Loucy (cell line): ENCODE data around the gene MAP7D3.

ENCODE experiments used
- H2AFZ ChIP-seq: fragments of 200-600 bp; sonication (generic); 2 replicates; pipeline ENCODE4 v1.6.0; 2016; ENCODE audit warnings: antibody characterized with exemption, mild to moderate bottlenecking, low read length, moderate library complexity
- H3F3A ChIP-seq: fragments of 200-600 bp; 2 replicates; pipeline ENCODE4 v1.6.0; 2016; ENCODE audit warnings: antibody characterized with exemption, low read depth, mild to moderate bottlenecking
- H3K27me3 ChIP-seq: fragments of 200-600 bp; sonication (generic); 2 replicates; pipeline ENCODE4 v1.6.1; 2014; ENCODE audit warnings: low read length, mild to moderate bottlenecking; ENCODE audit not compliant: insufficient read depth, poor library complexity, severe bottlenecking
- H3K36me3 ChIP-seq: fragments of 200-600 bp; sonication (generic); 2 replicates; pipeline ENCODE4 v1.6.1; 2016; ENCODE audit warnings: low read length; ENCODE audit not compliant: insufficient read depth
- H3K4me1 ChIP-seq: fragments of 200-600 bp; sonication (generic); 2 replicates; pipeline ENCODE4 v1.5.1; 2014; ENCODE audit warnings: low read length, mild to moderate bottlenecking; ENCODE audit not compliant: insufficient read depth, poor library complexity, severe bottlenecking
- H3K4me2 ChIP-seq: fragments of 200-600 bp; sonication (generic); 2 replicates; pipeline ENCODE4 v1.6.0; 2014; ENCODE audit warnings: antibody characterized with exemption, low read length, low read depth, mild to moderate bottlenecking; ENCODE audit not compliant: poor library complexity, severe bottlenecking
- H3K4me3 ChIP-seq: fragments of 200-600 bp; sonication (generic); 2 replicates; pipeline ENCODE4 v1.5.1; 2014; ENCODE audit warnings: low read length, mild to moderate bottlenecking, mixed read lengths; ENCODE audit not compliant: poor library complexity, severe bottlenecking
- H3K79me2 ChIP-seq: fragments of 200-600 bp; sonication (generic); 2 replicates; pipeline ENCODE4 v1.6.1; 2014; ENCODE audit warnings: low read length; ENCODE audit not compliant: insufficient read depth
- H3K9ac ChIP-seq: fragments of 200-600 bp; sonication (generic); 2 replicates; pipeline ENCODE4 v1.6.0; 2014; ENCODE audit warnings: mild to moderate bottlenecking, low read depth, low read length, moderate library complexity; ENCODE audit not compliant: poor library complexity, severe bottlenecking
- H3K9me2 ChIP-seq: fragments of 200-600 bp; sonication (generic); replicated peaks from 2 replicates; pipeline ENCODE4 v1.6.1; 2016; ENCODE audit warnings: low read depth, low read length, mixed read lengths
- H3K9me3 ChIP-seq: fragments of 200-600 bp; sonication (generic); 2 replicates; pipeline ENCODE4 v1.6.1; 2014; ENCODE audit warnings: mild to moderate bottlenecking, antibody characterized with exemption, low read length, low read depth; ENCODE audit not compliant: insufficient read depth
- H4K20me1 ChIP-seq: fragments of 200-600 bp; sonication (generic); 2 replicates; pipeline ENCODE4 v1.6.0; 2014; ENCODE audit warnings: antibody characterized with exemption, low read length, mild to moderate bottlenecking; ENCODE audit not compliant: insufficient read depth, poor library complexity, severe bottlenecking
- EZH2phosphoT487 ChIP-seq: fragments of 200-600 bp; IDR thresholded peaks from 2 replicates; pipeline ENCODE4 v1.6.1; 2018; ENCODE audit warnings: antibody characterized with exemption, mild to moderate bottlenecking, moderate library complexity, borderline replicate concordance
- TF ChIP-seq, protein P1 (sequence below): fragments of 200-600 bp; sonication (generic); conservative IDR thresholded peaks from 2 replicates; pipeline ENCODE4 v1.5.1; 2014; ENCODE audit warnings: mild to moderate bottlenecking, antibody characterized with exemption, low read length

The MAP7D3 gene

DNA sequence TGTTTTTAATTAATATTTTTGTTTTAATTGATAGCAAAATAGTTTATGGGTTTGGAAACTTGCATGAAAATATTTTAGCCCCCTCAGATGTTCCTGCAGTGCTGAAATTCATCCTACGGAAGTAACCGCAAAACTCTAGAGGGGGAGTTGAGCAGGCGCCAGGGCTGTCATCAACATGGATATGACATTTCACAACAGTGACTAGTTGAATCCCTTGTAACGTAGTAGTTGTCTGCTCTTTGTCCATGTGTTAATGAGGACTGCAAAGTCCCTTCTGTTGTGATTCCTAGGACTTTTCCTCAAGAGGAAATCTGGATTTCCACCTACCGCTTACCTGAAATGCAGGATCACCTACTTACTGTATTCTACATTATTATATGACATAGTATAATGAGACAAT is 40.4 kb downstream of the MAP7D3 start:
- no peaks in the 10 kb centered on the region for H3K4me1 ChIP-seq
- H3K79me2 ChIP-seq, result no peaks in the 10 kb centered on the region
- H3F3A ChIP-seq, result no peaks in the 10 kb centered on the region
- no peaks in the 10 kb centered on the region for H4K20me1 ChIP-seq
- no peaks in the 10 kb centered on the region for H3K9me2 ChIP-seq
- no peak overlapping the region for H3K4me2 ChIP-seq
- H2AFZ ChIP-seq, result no peak overlapping the region
- no peak overlapping the region for H3K9ac ChIP-seq
- H3K36me3 ChIP-seq, result peaks cover 4% of the 10 kb centered on the region; the same call in 1 of the 2 replicates
- H3K27me3 ChIP-seq, result no peaks in the 10 kb centered on the region
- H3K9me3 ChIP-seq, result no peaks in the 10 kb centered on the region
- TF ChIP-seq EZH2phosphoT487, result no peak
- TF ChIP-seq, protein P1, sequence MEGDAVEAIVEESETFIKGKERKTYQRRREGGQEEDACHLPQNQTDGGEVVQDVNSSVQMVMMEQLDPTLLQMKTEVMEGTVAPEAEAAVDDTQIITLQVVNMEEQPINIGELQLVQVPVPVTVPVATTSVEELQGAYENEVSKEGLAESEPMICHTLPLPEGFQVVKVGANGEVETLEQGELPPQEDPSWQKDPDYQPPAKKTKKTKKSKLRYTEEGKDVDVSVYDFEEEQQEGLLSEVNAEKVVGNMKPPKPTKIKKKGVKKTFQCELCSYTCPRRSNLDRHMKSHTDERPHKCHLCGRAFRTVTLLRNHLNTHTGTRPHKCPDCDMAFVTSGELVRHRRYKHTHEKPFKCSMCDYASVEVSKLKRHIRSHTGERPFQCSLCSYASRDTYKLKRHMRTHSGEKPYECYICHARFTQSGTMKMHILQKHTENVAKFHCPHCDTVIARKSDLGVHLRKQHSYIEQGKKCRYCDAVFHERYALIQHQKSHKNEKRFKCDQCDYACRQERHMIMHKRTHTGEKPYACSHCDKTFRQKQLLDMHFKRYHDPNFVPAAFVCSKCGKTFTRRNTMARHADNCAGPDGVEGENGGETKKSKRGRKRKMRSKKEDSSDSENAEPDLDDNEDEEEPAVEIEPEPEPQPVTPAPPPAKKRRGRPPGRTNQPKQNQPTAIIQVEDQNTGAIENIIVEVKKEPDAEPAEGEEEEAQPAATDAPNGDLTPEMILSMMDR, result no peak
- H3K4me3 ChIP-seq, result no peak overlapping the region

DNA sequence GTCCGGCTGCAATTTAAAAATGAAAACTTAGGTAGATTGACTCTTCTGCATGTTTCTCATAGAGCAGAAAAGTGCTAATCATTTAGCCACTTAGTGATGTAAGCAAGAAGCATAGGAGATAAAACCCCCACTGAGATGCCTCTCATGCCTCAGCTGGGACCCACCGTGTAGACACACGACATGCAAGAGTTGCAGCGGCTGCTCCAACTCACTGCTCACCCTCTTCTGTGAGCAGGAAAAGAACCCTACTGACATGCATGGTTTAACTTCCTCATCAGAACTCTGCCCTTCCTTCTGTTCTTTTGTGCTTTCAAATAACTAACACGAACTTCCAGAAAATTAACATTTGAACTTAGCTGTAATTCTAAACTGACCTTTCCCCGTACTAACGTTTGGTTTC is 41.0 kb downstream of the MAP7D3 start:
- no peak overlapping the region for H3K4me3 ChIP-seq
- TF ChIP-seq EZH2phosphoT487, result no peak
- TF ChIP-seq, protein P1, result no peak
- no peak overlapping the region for H3K4me2 ChIP-seq
- no peaks in the 10 kb centered on the region for H3F3A ChIP-seq
- H3K9ac ChIP-seq, result no peak overlapping the region
- H4K20me1 ChIP-seq, result no peaks in the 10 kb centered on the region
- peaks cover 4% of the 10 kb centered on the region; the same call in 1 of the 2 replicates for H3K36me3 ChIP-seq
- no peaks in the 10 kb centered on the region for H3K27me3 ChIP-seq
- H3K79me2 ChIP-seq, result no peaks in the 10 kb centered on the region
- no peak overlapping the region for H2AFZ ChIP-seq
- no peaks in the 10 kb centered on the region for H3K4me1 ChIP-seq
- no peaks in the 10 kb centered on the region for H3K9me2 ChIP-seq
- no peaks in the 10 kb centered on the region for H3K9me3 ChIP-seq

DNA sequence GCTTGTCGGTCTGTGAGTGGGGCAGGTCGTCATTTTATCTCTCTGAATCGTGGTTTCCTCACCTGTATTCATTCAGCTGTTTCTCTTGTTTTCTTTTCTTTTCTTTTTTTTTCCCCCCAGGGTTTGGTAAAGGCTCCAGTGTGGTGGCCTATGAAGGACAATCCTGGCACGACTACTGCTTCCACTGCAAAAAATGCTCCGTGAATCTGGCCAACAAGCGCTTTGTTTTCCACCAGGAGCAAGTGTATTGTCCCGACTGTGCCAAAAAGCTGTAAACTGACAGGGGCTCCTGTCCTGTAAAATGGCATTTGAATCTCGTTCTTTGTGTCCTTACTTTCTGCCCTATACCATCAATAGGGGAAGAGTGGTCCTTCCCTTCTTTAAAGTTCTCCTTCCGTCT is 41.4 kb downstream of the MAP7D3 start:
- no peak overlapping the region for H3K4me2 ChIP-seq
- H4K20me1 ChIP-seq, result no peaks in the 10 kb centered on the region
- H3K27me3 ChIP-seq, result no peaks in the 10 kb centered on the region
- no peaks in the 10 kb centered on the region for H3F3A ChIP-seq
- TF ChIP-seq, protein P1, result no peak
- TF ChIP-seq EZH2phosphoT487, result no peak
- no peaks in the 10 kb centered on the region for H3K9me3 ChIP-seq
- H3K4me3 ChIP-seq, result no peak overlapping the region
- H3K9ac ChIP-seq, result no peak overlapping the region
- no peaks in the 10 kb centered on the region for H3K4me1 ChIP-seq
- no peaks in the 10 kb centered on the region for H3K9me2 ChIP-seq
- H3K79me2 ChIP-seq, result no peaks in the 10 kb centered on the region
- peaks cover 4% of the 10 kb centered on the region; the same call in 1 of the 2 replicates for H3K36me3 ChIP-seq
- H2AFZ ChIP-seq, result no peak overlapping the region
